Measurements from ENCODE around the gene RENBP.

RENBP gene

GRCh38 chrX:153963546-153963945 lies 19.1 kb upstream of the RENBP start:
- Histone ChIP-seq H3K27me3 (no peaks in the 10 kb centered on the region), H3K9me3 (no peaks in the 10 kb centered on the region), H3K4me3 (ENCODE audit: low read depth, low read length) (no peak overlapping the region), H3K36me3 (peaks cover 82% of the 10 kb centered on the region), H3K4me1 (peaks cover 3% of the 10 kb centered on the region; the same call in 1 of the 2 replicates)
- no peak for TF ChIP-seq CTCF (IDR thresholded peaks at IDR 0.05; ENCODE audit: low read depth, low read length)
- no peak for DNase-seq

- Histone ChIP-seq H3K4me3 (ENCODE audit: low read depth, low read length) (no peak overlapping the region), H3K9me3 (no peaks in the 10 kb centered on the region), H3K27me3 (no peaks in the 10 kb centered on the region), H3K4me1 (no peaks in the 10 kb centered on the region; the same call in 1 of the 2 replicates), H3K36me3 (peaks cover 87% of the 10 kb centered on the region)
- TF ChIP-seq CTCF (IDR thresholded peaks at IDR 0.05; ENCODE audit: low read depth, low read length): no peak
- DNase-seq: no peak
Observed at GRCh38 chrX:153961292-153961691, 16.8 kb upstream of the RENBP start.

- no peaks in the 10 kb centered on the region for H3K9me3 ChIP-seq
- H3K4me1 ChIP-seq: no peaks in the 10 kb centered on the region
- peaks cover 92% of the 10 kb centered on the region for H3K36me3 ChIP-seq
- H3K4me3 ChIP-seq (ENCODE audit: low read depth, low read length): no peak overlapping the region
- DNase-seq: no peak
- no peak for TF ChIP-seq CTCF (IDR thresholded peaks at IDR 0.05; ENCODE audit: low read depth, low read length)
- H3K27me3 ChIP-seq: no peaks in the 10 kb centered on the region
Observed at GRCh38 chrX:153960786-153961185, 16.3 kb upstream of the RENBP start.

GRCh38 chrX:153960077-153960476 lies 15.6 kb upstream of the RENBP start:
- Histone ChIP-seq H3K36me3 (peaks cover 98% of the 10 kb centered on the region), H3K9me3 (no peaks in the 10 kb centered on the region), H3K27me3 (no peaks in the 10 kb centered on the region), H3K4me1 (no peaks in the 10 kb centered on the region), H3K4me3 (ENCODE audit: low read depth, low read length) (no peak overlapping the region)
- DNase-seq: no peak
- TF ChIP-seq CTCF (IDR thresholded peaks at IDR 0.05; ENCODE audit: low read depth, low read length): no peak

- H3K9me3 ChIP-seq: no peaks in the 10 kb centered on the region
Observed at GRCh38 chrX:153959649-153960048, 15.2 kb upstream of the RENBP start.

GRCh38 chrX:153958605-153959004 lies 14.2 kb upstream of the RENBP start:
- no peak for TF ChIP-seq CTCF (IDR thresholded peaks at IDR 0.05; ENCODE audit: low read depth, low read length)
- DNase-seq: no peak
- H3K9me3 ChIP-seq: no peaks in the 10 kb centered on the region
- no peaks in the 10 kb centered on the region for H3K27me3 ChIP-seq
- H3K4me3 ChIP-seq (ENCODE audit: low read depth, low read length): no peak overlapping the region
- no peaks in the 10 kb centered on the region for H3K4me1 ChIP-seq
- peaks cover 99% of the 10 kb centered on the region for H3K36me3 ChIP-seq

More at GRCh38 chrX:153959649-153960048, 15.2 kb upstream of the RENBP start:
- H3K36me3 ChIP-seq: peaks cover 99% of the 10 kb centered on the region
- H3K27me3 ChIP-seq: no peaks in the 10 kb centered on the region
- no peak for TF ChIP-seq CTCF (IDR thresholded peaks at IDR 0.05; ENCODE audit: low read depth, low read length)
- no peak for DNase-seq
- no peak overlapping the region for H3K4me3 ChIP-seq (ENCODE audit: low read depth, low read length)
- H3K4me1 ChIP-seq: no peaks in the 10 kb centered on the region
